Fibroblast of mammary gland (primary cell): ENCODE results near the gene HNRNPM.

Source experiments
- DNase-seq: peaks from one replicate; pipeline ENCODE4 v3.0.0-alpha.2; 2010; ENCODE audit warnings: low read depth
- H3K4me3 ChIP-seq: 2 replicates; pipeline ENCODE4 v1.5.1; 2011; ENCODE audit warnings: low read depth, mild to moderate bottlenecking, low read length, moderate library complexity; ENCODE audit not compliant: control insufficient read depth
- TF ChIP-seq, protein P1 (sequence below): conservative IDR thresholded peaks from 2 replicates; pipeline ENCODE4 v1.5.1; 2011; ENCODE audit warnings: low read depth, low read length, inconsistent platforms; ENCODE audit not compliant: control insufficient read depth, insufficient read depth

The HNRNPM gene

DNA sequence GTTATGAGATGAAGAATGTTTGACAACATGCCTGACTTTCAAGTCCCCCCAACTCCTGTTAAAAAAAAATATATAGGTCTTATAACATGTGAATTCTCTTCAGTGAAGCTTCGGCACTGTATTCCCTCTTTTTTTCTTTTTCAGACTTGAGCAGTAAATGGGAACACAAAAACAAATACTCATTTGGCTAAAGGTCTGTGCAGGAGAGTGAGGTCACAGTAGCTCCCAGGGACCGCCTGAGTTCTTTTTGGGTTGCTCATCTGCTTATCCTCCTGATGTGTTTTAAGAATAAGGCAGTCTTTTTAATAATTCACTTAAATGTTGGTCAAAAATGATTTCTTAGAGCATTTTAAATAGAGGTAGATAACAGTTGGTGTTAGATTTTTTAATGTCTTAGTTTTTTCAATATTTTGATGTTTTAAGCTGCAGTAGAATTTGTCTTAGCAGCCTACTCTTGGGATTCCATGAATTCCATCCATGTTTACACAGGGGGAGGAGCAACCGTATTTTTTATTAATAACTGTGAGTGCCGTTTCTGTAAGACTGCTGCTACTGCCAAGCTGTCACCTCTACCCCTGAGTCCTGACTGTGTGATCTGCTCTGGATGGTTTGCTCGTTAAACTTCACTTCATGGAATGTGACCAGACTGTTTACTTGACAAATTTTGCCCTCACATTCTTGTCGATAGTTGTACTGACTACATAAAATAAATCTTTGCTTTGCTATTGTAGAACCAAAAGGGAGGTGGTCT is 14.9 kb downstream of the HNRNPM start:
- TF ChIP-seq, protein P1, sequence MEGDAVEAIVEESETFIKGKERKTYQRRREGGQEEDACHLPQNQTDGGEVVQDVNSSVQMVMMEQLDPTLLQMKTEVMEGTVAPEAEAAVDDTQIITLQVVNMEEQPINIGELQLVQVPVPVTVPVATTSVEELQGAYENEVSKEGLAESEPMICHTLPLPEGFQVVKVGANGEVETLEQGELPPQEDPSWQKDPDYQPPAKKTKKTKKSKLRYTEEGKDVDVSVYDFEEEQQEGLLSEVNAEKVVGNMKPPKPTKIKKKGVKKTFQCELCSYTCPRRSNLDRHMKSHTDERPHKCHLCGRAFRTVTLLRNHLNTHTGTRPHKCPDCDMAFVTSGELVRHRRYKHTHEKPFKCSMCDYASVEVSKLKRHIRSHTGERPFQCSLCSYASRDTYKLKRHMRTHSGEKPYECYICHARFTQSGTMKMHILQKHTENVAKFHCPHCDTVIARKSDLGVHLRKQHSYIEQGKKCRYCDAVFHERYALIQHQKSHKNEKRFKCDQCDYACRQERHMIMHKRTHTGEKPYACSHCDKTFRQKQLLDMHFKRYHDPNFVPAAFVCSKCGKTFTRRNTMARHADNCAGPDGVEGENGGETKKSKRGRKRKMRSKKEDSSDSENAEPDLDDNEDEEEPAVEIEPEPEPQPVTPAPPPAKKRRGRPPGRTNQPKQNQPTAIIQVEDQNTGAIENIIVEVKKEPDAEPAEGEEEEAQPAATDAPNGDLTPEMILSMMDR: no peak
- no peak overlapping the region for H3K4me3 ChIP-seq
- DNase-seq: peak; percentile 87

DNA sequence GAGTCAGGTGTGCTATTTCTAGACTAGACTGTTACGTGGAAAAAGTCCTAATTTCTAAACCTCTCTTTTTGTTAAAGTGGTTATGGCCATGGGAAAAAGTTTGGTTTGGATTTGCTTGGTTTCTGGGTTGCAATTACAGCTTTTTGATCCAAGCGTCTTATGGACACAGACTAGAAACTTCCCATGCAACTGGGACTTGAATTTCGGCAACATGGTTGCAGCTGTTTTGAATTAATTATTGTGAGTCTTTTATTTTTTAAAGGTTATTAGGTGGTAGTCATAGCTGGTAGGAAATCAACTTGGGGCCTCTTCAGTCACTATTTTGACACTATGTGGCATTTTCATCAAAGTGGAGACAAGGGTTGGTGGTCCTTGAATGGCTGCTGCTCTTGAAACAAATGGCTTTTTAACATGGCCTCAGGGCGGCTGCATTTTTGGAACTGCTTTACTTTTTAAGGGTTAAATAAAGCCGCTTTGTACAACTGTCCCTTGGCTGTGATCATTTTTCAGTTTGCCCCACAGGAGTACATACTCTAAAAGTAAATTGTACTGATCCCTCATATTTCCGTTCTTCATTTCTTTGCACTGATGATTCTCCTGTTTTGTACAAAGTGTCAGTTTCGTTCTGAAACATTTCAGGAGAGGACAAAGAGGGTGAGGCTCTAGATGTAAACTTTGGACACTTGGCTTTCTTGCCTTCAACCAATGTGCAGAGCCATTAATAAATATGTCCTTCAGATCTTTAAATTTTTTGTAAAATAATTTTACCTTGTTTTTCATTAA is 15.9 kb downstream of the HNRNPM start:
- H3K4me3 ChIP-seq: no peak overlapping the region
- TF ChIP-seq, protein P1: no peak
- peak; percentile 57 for DNase-seq

DNA sequence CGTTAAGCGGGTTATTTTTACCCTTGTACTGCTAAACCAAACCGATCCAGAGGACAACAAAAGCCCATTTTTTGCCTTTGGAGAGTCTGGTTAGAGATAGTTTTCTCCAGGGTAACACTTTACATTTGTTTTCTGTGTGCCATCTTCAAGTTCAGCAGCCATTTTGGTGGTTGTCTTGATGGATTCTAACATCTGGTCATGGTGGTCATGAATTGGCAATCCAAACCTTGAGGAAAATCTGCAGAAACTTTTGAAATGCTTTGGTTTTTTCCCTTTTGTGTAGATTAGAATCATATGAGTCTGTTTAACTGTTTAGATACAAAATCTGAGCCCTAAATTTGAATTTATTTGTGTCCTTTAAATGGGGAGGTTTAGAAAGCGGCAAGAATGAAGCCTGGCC is 16.6 kb downstream of the HNRNPM start:
- TF ChIP-seq, protein P1: no peak
- no peak overlapping the region for H3K4me3 ChIP-seq
- no peak for DNase-seq

DNA sequence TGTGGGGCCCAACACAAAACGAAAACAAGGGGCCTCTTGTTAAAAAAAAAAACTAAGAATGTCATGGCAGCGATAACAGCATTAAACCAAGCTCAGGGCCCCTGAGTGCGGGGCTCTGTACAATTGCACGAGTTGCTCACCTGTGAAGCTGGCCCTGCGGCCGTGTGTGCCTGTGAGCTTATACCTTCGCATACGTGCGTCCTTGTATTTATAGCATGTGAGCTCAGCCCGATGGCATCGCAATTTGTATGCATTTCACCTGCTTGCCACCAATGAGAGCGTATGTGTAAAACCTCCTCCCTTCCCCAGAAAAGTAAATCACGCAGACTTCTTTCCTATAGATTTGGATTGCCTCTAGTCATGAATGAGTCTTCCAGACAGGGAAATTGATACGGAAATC is 17.1 kb downstream of the HNRNPM start:
- TF ChIP-seq, protein P1: no peak
- H3K4me3 ChIP-seq: no peak overlapping the region
- DNase-seq: no peak

DNA sequence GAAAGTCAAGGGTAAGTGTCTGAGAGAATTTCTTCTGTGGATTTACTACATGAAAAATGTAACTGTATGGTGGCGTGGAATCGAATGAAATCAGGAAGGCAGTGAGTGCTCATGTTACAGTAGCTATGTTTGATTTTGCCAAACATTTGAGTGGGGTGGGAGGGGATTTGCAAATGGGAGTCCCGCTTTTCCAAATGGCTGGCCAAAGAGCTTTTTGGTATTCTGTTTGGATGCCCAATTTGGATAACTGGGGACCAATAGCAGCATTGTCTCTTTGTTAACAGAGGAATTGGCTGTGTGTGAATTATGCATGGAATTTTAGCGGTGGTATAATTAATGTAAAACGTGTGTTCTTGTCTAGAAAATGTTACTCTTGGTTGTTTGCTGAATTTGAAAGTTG is 17.8 kb downstream of the HNRNPM start:
- no peak overlapping the region for H3K4me3 ChIP-seq
- no peak for DNase-seq
- TF ChIP-seq, protein P1: no peak

DNA sequence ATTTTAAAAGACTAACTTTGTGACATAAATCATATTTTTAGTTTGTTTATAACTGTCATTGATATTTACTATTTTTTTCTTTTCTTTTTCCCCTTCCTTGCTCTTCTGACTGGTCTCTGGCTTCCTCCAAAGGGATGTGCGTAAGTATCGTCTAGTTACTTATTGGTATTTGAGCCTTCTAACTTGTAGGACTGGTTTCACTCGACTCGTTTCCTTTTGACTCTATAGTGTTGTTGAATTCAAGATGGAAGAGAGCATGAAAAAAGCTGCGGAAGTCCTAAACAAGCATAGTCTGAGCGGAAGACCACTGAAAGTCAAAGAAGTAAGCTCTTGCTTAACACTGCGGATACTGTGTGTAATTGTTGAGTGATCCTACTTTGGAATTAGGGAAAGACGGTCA is 18.6 kb downstream of the HNRNPM start:
- TF ChIP-seq, protein P1: no peak
- no peak overlapping the region for H3K4me3 ChIP-seq
- no peak for DNase-seq
